ENCODE data around the gene COL20A1. TPM values are rescaled to one million over a fixed set of nuclear protein-coding genes. Genes with fewer than 3 reads are reported as not detected.
A peak's percentile ranks its signal among the peaks of the same experiment; 100 is the strongest.

Gene COL20A1
- total and polyA plus RNA-seq, 2 of the 13 experiments (the other 11 are each of a cell fraction or from before 2014, with no cell fraction given) = not detected

DNA sequence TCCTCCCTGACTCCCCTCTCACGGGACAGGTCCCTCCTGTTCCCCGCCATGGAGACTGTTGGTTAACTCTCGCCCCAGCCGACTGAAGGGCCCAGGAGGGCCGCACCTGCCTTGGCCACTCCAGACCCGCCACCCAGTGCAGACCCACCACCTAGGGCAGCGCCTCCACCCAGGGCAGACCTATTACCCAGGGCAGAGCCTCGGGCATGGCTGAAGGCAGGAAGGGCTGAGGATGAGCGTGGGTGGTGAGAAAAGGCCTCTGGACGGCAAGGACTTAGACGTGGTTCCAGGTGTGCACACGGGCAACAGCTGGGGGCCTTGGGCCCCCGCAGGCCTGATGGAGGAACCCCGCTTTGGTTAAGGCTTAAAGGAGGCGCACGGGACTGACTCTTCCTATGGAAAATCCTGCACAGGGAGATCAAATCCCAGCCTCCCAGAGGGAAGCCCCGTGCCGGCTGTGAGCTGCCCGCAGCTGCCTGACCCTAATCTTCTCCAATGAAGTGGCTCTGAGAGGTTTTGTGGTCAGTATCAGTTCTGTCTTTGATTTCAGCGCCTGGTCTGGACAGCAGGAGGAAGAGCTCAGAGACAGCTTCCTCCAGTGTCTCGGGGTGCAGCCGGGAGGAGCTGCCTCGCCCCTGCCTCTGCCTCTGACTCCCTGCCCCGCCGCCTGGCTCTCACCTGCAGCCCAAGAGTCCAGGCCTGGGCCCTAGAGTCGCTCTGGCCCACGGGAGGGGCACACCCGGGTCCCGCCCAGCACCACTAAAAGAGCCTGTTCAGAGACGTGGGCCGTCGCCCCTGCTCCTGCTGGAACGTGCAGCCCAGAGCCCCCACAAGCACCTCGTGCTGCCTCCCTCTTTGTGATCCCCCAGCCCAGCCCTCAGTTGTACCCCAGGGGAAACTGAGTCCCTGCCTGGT, 80.2 kb downstream of the COL20A1 start:
- H3K4me1 ChIP-seq (ENCODE audit: insufficient read depth, low read length) = peaks cover 39% of the 10 kb centered on the region
- no peak overlapping the region for H3K4me2 ChIP-seq (ENCODE audit: low read depth, low read length)
- in situ Hi-C loops (cut with HindIII; ENCODE audit: extremely low pct_ligation_motif_present, low pct_unique_long_range_greater_than_20kb) = no loop called here
- no peak overlapping the region for H3K27ac ChIP-seq (ENCODE audit: extremely low read length, insufficient read depth, low read length)
- H3K4me3 ChIP-seq (replicated peaks in 1 of 3; ENCODE audit: insufficient read depth in 1 of 3, low read depth in 2 of 3, low read length in 3 of 3) = no peak overlapping the region
- no TSS peak for BruUV-seq (replicated peaks)
- intact Hi-C loops (cut with micrococcal nuclease; ENCODE audit: unreplicated experiment) = no loop called here
- POLR2A ChIA-PET = no interaction called here
- FAIRE-seq = no peak
- CTCF ChIA-PET (ENCODE audit: low intra/inter-chr PET ratio, low total read pairs) = no interaction called here
- ATAC-seq = no peak
- H3K36me3 ChIP-seq (replicated peaks in 1 of 2; ENCODE audit: control insufficient read depth in 1 of 2, insufficient read depth in 2 of 2, low read length in 2 of 2) = no peaks in the 10 kb centered on the region
- H3K9me3 ChIP-seq (ENCODE audit: low read length) = no peaks in the 10 kb centered on the region
- H4K20me1 ChIP-seq (ENCODE audit: insufficient read depth, low read length) = no peaks in the 10 kb centered on the region; the same call in 1 of the 2 replicates
- WGBS (ENCODE audit: low lambda C conversion rate) = 32% methylated on average over 27 of the region's 34 CpGs
- H3K27me3 ChIP-seq (ENCODE audit: control insufficient read depth in 1 of 2, insufficient read depth in 2 of 2, low read length in 2 of 2) = peaks cover 13 to 66% of the 10 kb centered on the region in 2 experiments; a peak in 4 of 5 replicates
- no peak overlapping the region for H2AFZ ChIP-seq (ENCODE audit: low read length)
- no peaks in the 10 kb centered on the region for H3K79me2 ChIP-seq (ENCODE audit: insufficient read depth, low read length)
- H3K9ac ChIP-seq (ENCODE audit: insufficient read depth, low read depth, low read length) = no peak overlapping the region
- TF ChIP-seq EZH2 (conservative IDR thresholded peaks at IDR 0.05; ENCODE audit: low read depth, low read length) (peak; percentile 1; the same call in 1 of the 2 replicates), PRPF4 (IDR thresholded peaks at IDR 0.05; ENCODE audit: low read depth, low read length, poor library complexity, severe bottlenecking) (no peak)
- DNase-seq (ENCODE audit: low spot score) = no peak

DNA sequence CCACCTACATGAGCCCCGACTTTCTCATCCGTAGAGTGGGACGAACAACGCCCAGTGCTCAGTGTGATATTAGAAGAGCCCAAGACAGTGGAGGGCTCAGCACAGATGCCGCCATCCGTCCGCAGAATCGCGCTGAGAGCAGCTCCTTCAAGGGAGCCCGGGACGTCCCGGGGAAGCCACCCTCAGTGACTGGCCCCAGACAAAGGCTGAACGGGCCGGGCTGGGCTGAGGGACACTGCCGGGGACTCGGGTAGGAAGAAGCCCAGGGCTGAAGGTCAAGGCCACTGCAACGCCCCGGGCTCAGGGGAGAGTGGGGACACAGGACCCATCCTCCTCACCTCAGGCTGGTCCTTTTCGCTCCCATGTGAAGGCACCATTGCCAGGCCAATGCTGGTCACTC, 81.0 kb downstream of the COL20A1 start:
- Histone ChIP-seq H3K4me2 (ENCODE audit: low read depth, low read length) (no peak overlapping the region), H3K4me1 (ENCODE audit: insufficient read depth, low read length) (peaks cover 39% of the 10 kb centered on the region), H3K27ac (ENCODE audit: extremely low read length, insufficient read depth, low read length) (no peak overlapping the region), H3K27me3 (ENCODE audit: control insufficient read depth in 1 of 2, insufficient read depth in 2 of 2, low read length in 2 of 2) (peaks cover 9 to 63% of the 10 kb centered on the region in 2 experiments; a peak in 4 of 5 replicates), H4K20me1 (ENCODE audit: insufficient read depth, low read length) (no peaks in the 10 kb centered on the region; the same call in 1 of the 2 replicates), H3K9me3 (ENCODE audit: low read length) (no peaks in the 10 kb centered on the region), H3K9ac (ENCODE audit: insufficient read depth, low read depth, low read length) (no peak overlapping the region), H3K36me3 (replicated peaks in 1 of 2; ENCODE audit: control insufficient read depth in 1 of 2, insufficient read depth in 2 of 2, low read length in 2 of 2) (no peaks in the 10 kb centered on the region), H3K4me3 (replicated peaks in 1 of 3; ENCODE audit: insufficient read depth in 1 of 3, low read depth in 2 of 3, low read length in 3 of 3) (no peak overlapping the region), H2AFZ (ENCODE audit: low read length) (no peak overlapping the region), H3K79me2 (ENCODE audit: insufficient read depth, low read length) (no peaks in the 10 kb centered on the region)
- 46% methylated on average over 14 of the region's 19 CpGs for WGBS (ENCODE audit: low lambda C conversion rate)
- DNase-seq (ENCODE audit: low spot score) = no peak
- FAIRE-seq = no peak
- ChIA-PET POLR2A (no interaction called here), CTCF (ENCODE audit: low intra/inter-chr PET ratio, low total read pairs) (no interaction called here)
- BruUV-seq (replicated peaks) = no TSS peak
- in situ Hi-C loops (cut with HindIII; ENCODE audit: extremely low pct_ligation_motif_present, low pct_unique_long_range_greater_than_20kb) (no loop called here), intact Hi-C loops (cut with micrococcal nuclease; ENCODE audit: unreplicated experiment) (no loop called here)
- TF ChIP-seq, protein P1, sequence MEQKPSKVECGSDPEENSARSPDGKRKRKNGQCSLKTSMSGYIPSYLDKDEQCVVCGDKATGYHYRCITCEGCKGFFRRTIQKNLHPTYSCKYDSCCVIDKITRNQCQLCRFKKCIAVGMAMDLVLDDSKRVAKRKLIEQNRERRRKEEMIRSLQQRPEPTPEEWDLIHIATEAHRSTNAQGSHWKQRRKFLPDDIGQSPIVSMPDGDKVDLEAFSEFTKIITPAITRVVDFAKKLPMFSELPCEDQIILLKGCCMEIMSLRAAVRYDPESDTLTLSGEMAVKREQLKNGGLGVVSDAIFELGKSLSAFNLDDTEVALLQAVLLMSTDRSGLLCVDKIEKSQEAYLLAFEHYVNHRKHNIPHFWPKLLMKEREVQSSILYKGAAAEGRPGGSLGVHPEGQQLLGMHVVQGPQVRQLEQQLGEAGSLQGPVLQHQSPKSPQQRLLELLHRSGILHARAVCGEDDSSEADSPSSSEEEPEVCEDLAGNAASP (CRISPR knock-in tag; IDR thresholded peaks at IDR 0.05; ENCODE audit: borderline replicate concordance) = no peak
- TF ChIP-seq CHCHD3 (CRISPR knock-in tag; IDR thresholded peaks at IDR 0.05) (0 out of 2 replicates have a peak, but pooled peaks have one; percentile 13), SAFB2 (CRISPR knock-in tag; IDR thresholded peaks at IDR 0.05; ENCODE audit: borderline replicate concordance, low read depth) (0 out of 2 replicates have a peak, but pooled peaks have one; percentile 18), MTA1 (CRISPR knock-in tag; IDR thresholded peaks at IDR 0.05; ENCODE audit: borderline replicate concordance) (0 out of 2 replicates have a peak, but pooled peaks have one; percentile 6)
- TF ChIP-seq, protein P2, sequence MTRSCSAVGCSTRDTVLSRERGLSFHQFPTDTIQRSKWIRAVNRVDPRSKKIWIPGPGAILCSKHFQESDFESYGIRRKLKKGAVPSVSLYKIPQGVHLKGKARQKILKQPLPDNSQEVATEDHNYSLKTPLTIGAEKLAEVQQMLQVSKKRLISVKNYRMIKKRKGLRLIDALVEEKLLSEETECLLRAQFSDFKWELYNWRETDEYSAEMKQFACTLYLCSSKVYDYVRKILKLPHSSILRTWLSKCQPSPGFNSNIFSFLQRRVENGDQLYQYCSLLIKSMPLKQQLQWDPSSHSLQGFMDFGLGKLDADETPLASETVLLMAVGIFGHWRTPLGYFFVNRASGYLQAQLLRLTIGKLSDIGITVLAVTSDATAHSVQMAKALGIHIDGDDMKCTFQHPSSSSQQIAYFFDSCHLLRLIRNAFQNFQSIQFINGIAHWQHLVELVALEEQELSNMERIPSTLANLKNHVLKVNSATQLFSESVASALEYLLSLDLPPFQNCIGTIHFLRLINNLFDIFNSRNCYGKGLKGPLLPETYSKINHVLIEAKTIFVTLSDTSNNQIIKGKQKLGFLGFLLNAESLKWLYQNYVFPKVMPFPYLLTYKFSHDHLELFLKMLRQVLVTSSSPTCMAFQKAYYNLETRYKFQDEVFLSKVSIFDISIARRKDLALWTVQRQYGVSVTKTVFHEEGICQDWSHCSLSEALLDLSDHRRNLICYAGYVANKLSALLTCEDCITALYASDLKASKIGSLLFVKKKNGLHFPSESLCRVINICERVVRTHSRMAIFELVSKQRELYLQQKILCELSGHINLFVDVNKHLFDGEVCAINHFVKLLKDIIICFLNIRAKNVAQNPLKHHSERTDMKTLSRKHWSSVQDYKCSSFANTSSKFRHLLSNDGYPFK (CRISPR knock-in tag; IDR thresholded peaks at IDR 0.05; ENCODE audit: borderline replicate concordance) = 0 out of 2 replicates have a peak, but pooled peaks have one; percentile 25
- no peak for ATAC-seq
